ENCODE measurements around the gene IFIT2.

GRCh38 chr10:89301721-89302445 is at the start of gene IFIT2:
- no peak for TF ChIP-seq POLR2A (IDR thresholded peaks at IDR 0.05; ENCODE audit: extremely low read depth, insufficient read length)
- no peak for TF ChIP-seq CTCF (IDR thresholded peaks at IDR 0.05; ENCODE audit: low read depth, low read length)
- no peak for TF ChIP-seq MYC (IDR thresholded peaks at IDR 0.05; ENCODE audit: low read depth, low read length)

Measured in NB4 (cell line).